Activated T-cell treated with anti-CD3 and anti-CD28 coated beads, Interleukin-2, amount 50 U/mL, for 72 hours (primary cell): ENCODE data around the gene PIP4K2B. TPM values are rescaled to one million over a fixed set of nuclear protein-coding genes. Genes with fewer than 3 reads are reported as not detected.
"Not testable (repeated sequence)": the region's sequence is repeated elsewhere in the genome, so short reads cannot be mapped to it uniquely, and the experiment has no call there.

Source experiments
- ATAC-seq, 2 donors: fragments of 150-1000 bp; cut with Tn5 transposase; replicated peaks in 1 of 2; 2 replicates each; pipeline ENCODE4 v1.10.0; 2021; ENCODE audit warnings: moderate library complexity in 2 of 2, mild to moderate bottlenecking in 1 of 2
- DNase-seq, 2 donors: peaks; one replicate each; pipeline ENCODE4 v3.0.0; 2021 to 2022; ENCODE audit warnings: mixed read lengths in 1 of 2
- H3K27ac Mint-ChIP-seq: one replicate; pipeline ENCODE4 v1.8.0; 2022; ENCODE audit warnings: mild to moderate bottlenecking, moderate library complexity, mixed read lengths
- H3K27me3 Mint-ChIP-seq: one replicate; pipeline ENCODE4 v1.8.0; 2022; ENCODE audit warnings: low read depth, mixed read lengths
- H3K36me3 Mint-ChIP-seq, 2 donors: one replicate each; pipeline ENCODE4 v1.8.0; 2022; ENCODE audit warnings: mixed read lengths in 2 of 2, mild to moderate bottlenecking in 1 of 2; ENCODE audit not compliant: insufficient read depth in 2 of 2
- H3K4me1 Mint-ChIP-seq: one replicate; pipeline ENCODE4 v1.8.0; 2022; ENCODE audit warnings: low read depth, mixed read lengths
- H3K4me3 Mint-ChIP-seq, 2 donors: one replicate each; pipeline ENCODE4 v1.8.0; 2022; ENCODE audit warnings: mild to moderate bottlenecking in 2 of 2, mixed read lengths in 2 of 2, moderate library complexity in 2 of 2
- H3K9me3 Mint-ChIP-seq, 2 donors: one replicate each; pipeline ENCODE4 v1.8.0; 2022; ENCODE audit warnings: mixed read lengths in 2 of 2
- total RNA-seq, 2 donors: library from RNA; stranded (reverse); gene quantifications; one replicate each; pipeline ENCODE4 v1.2.3, GENCODE V29; 2022

PIP4K2B gene
- total RNA-seq, 2 donors from 2014 or later, result 32.7 to 34.3 TPM

- Mint-ChIP-seq H3K9me3 (no peaks in the 10 kb centered on the region), H3K27me3 (no peaks in the 10 kb centered on the region), H3K27ac (no peak overlapping the region), H3K4me3 (peak overlapping the region; percentile 40 to 89), H3K36me3 (peaks cover 4 to 26% of the 10 kb centered on the region in 2 donors), H3K4me1 (peaks cover 46% of the 10 kb centered on the region)
- DNase-seq (no peak), ATAC-seq (no peak)
Measured at GRCh38 chr17:38796451-38797157, 2.8 kb downstream of the PIP4K2B start.

GRCh38 chr17:38794221-38794620, 5.1 kb downstream of the PIP4K2B start:
- peaks cover 38% of the 10 kb centered on the region for H3K4me1 Mint-ChIP-seq
- ATAC-seq (no peak), DNase-seq (no peak)
- no peaks in the 10 kb centered on the region for H3K27me3 Mint-ChIP-seq
- no peak overlapping the region for H3K4me3 Mint-ChIP-seq
- peaks cover 2 to 14% of the 10 kb centered on the region in 2 donors for H3K36me3 Mint-ChIP-seq
- no peak overlapping the region for H3K27ac Mint-ChIP-seq
- H3K9me3 Mint-ChIP-seq, result no peaks in the 10 kb centered on the region

GRCh38 chr17:38791162-38791561, 8.2 kb downstream of the PIP4K2B start:
- H3K27me3 Mint-ChIP-seq, result no peaks in the 10 kb centered on the region
- H3K27ac Mint-ChIP-seq, result no peak overlapping the region
- no peak for ATAC-seq
- no peak for DNase-seq
- peaks cover 14% of the 10 kb centered on the region for H3K4me1 Mint-ChIP-seq
- no peaks in the 10 kb centered on the region for H3K9me3 Mint-ChIP-seq
- no peak overlapping the region for H3K4me3 Mint-ChIP-seq
- peaks cover 0 to 8% of the 10 kb centered on the region in 2 donors for H3K36me3 Mint-ChIP-seq

GRCh38 chr17:38790148-38790707, 9.1 kb downstream of the PIP4K2B start:
- H3K27ac Mint-ChIP-seq, H3K36me3 Mint-ChIP-seq: not testable (repeated sequence)

GRCh38 chr17:38789185-38789584, 10.2 kb downstream of the PIP4K2B start:
- H3K27me3 Mint-ChIP-seq, result no peaks in the 10 kb centered on the region
- no peak for DNase-seq
- H3K36me3 Mint-ChIP-seq, result peaks cover 0 to 4% of the 10 kb centered on the region in 2 donors
- H3K4me3 Mint-ChIP-seq, result no peak overlapping the region
- peaks cover 2% of the 10 kb centered on the region for H3K4me1 Mint-ChIP-seq
- no peak for ATAC-seq
- no peak overlapping the region for H3K27ac Mint-ChIP-seq
- no peaks in the 10 kb centered on the region for H3K9me3 Mint-ChIP-seq

More at GRCh38 chr17:38790148-38790707, 9.1 kb downstream of the PIP4K2B start:
- not testable (repeated sequence) for DNase-seq, H3K4me3 Mint-ChIP-seq, H3K4me1 Mint-ChIP-seq, H3K27me3 Mint-ChIP-seq, ATAC-seq, H3K9me3 Mint-ChIP-seq

GRCh38 chr17:38787999-38788398, 11.4 kb downstream of the PIP4K2B start:
- H3K9me3 Mint-ChIP-seq, H3K36me3 Mint-ChIP-seq, H3K4me1 Mint-ChIP-seq, H3K27ac Mint-ChIP-seq, H3K27me3 Mint-ChIP-seq, H3K4me3 Mint-ChIP-seq, DNase-seq, ATAC-seq: not testable (repeated sequence)

GRCh38 chr17:38786372-38786771, 13.0 kb downstream of the PIP4K2B start:
- no peak overlapping the region for H3K27ac Mint-ChIP-seq
- no peaks in the 10 kb centered on the region for H3K9me3 Mint-ChIP-seq
- no peak overlapping the region for H3K4me3 Mint-ChIP-seq
- H3K27me3 Mint-ChIP-seq, result no peaks in the 10 kb centered on the region
- H3K36me3 Mint-ChIP-seq, result peaks cover 0 to 4% of the 10 kb centered on the region in 2 donors
- DNase-seq, result no peak
- no peaks in the 10 kb centered on the region for H3K4me1 Mint-ChIP-seq
- no peak for ATAC-seq

GRCh38 chr17:38783227-38783626, 16.1 kb downstream of the PIP4K2B start:
- no peaks in the 10 kb centered on the region for H3K27me3 Mint-ChIP-seq
- H3K27ac Mint-ChIP-seq, result no peak overlapping the region
- ATAC-seq (no peak), DNase-seq (no peak)
- no peak overlapping the region for H3K4me3 Mint-ChIP-seq
- H3K4me1 Mint-ChIP-seq, result no peaks in the 10 kb centered on the region
- H3K9me3 Mint-ChIP-seq, result no peaks in the 10 kb centered on the region
- peaks cover 5 to 10% of the 10 kb centered on the region in 2 donors for H3K36me3 Mint-ChIP-seq

- Mint-ChIP-seq H3K27me3 (no peaks in the 10 kb centered on the region), H3K9me3 (no peaks in the 10 kb centered on the region), H3K4me3 (no peak overlapping the region), H3K4me1 (no peaks in the 10 kb centered on the region), H3K27ac (no peak overlapping the region), H3K36me3 (peaks cover 5 to 6% of the 10 kb centered on the region in 2 donors)
- DNase-seq, result no peak
- ATAC-seq, result no peak
Measured at GRCh38 chr17:38779965-38780752, 19.2 kb downstream of the PIP4K2B start.

GRCh38 chr17:38777641-38778250, 21.6 kb downstream of the PIP4K2B start:
- Mint-ChIP-seq H3K4me3 (no peak overlapping the region), H3K27me3 (no peaks in the 10 kb centered on the region), H3K27ac (no peak overlapping the region), H3K36me3 (peaks cover 5 to 9% of the 10 kb centered on the region in 2 donors), H3K4me1 (no peaks in the 10 kb centered on the region), H3K9me3 (no peaks in the 10 kb centered on the region)
- ATAC-seq (no peak), DNase-seq (no peak)

- no peak overlapping the region for H3K27ac Mint-ChIP-seq
- H3K36me3 Mint-ChIP-seq, result peaks cover 2 to 6% of the 10 kb centered on the region in 2 donors
- no peaks in the 10 kb centered on the region for H3K4me1 Mint-ChIP-seq
Measured at GRCh38 chr17:38773258-38773657, 26.1 kb downstream of the PIP4K2B start.

GRCh38 chr17:38768417-38768816, 30.9 kb downstream of the PIP4K2B start:
- Mint-ChIP-seq H3K4me1 (no peaks in the 10 kb centered on the region), H3K4me3 (no peak overlapping the region), H3K27me3 (no peaks in the 10 kb centered on the region), H3K9me3 (no peaks in the 10 kb centered on the region), H3K27ac (no peak overlapping the region), H3K36me3 (peaks cover 6 to 17% of the 10 kb centered on the region in 2 donors)
- ATAC-seq (no peak), DNase-seq (no peak)

More at GRCh38 chr17:38773258-38773657, 26.1 kb downstream of the PIP4K2B start:
- DNase-seq (no peak), ATAC-seq (no peak)
- Mint-ChIP-seq H3K4me3 (no peak overlapping the region), H3K9me3 (no peaks in the 10 kb centered on the region), H3K27me3 (no peaks in the 10 kb centered on the region)

GRCh38 chr17:38766341-38766740, 33.0 kb downstream of the PIP4K2B start:
- Mint-ChIP-seq H3K27ac (no peak overlapping the region), H3K9me3 (no peaks in the 10 kb centered on the region), H3K36me3 (peaks cover 11 to 17% of the 10 kb centered on the region in 2 donors)

More at GRCh38 chr17:38766341-38766740, 33.0 kb downstream of the PIP4K2B start:
- ATAC-seq (no peak), DNase-seq (no peak)
- Mint-ChIP-seq H3K4me3 (no peak overlapping the region), H3K4me1 (no peaks in the 10 kb centered on the region), H3K27me3 (no peaks in the 10 kb centered on the region)
